HG02759 (cell line): ENCODE data around the gene RAPGEF6.
"Not testable (repeated sequence)": the region's sequence is repeated elsewhere in the genome, so short reads cannot be mapped to it uniquely, and the experiment has no call there.

Experiments used
- ATAC-seq: cut with Tn5 transposase; IDR thresholded peaks from one replicate; pipeline ENCODE4 v1.9.1; 2021; ENCODE audit warnings: mild to moderate bottlenecking, moderate library complexity; ENCODE audit not compliant: unreplicated experiment

The RAPGEF6 gene

GRCh38 chr5:131634996-131635683 lies at the start of gene RAPGEF6:
RAPGEF6 (minus strand) TSS chr5:131635229; CDS start chr5:131635030, 199 bp downstream.
- peak; percentile 88 for ATAC-seq

GRCh38 chr5:131684595-131684994 lies 49.6 kb upstream of the RAPGEF6 start:
- no peak for ATAC-seq

- ATAC-seq: no peak
Measured at GRCh38 chr5:131684051-131684450, 49.0 kb upstream of the RAPGEF6 start.

GRCh38 chr5:131682826-131683225 lies 47.8 kb upstream of the RAPGEF6 start:
- no peak for ATAC-seq

GRCh38 chr5:131682175-131682574 lies 47.1 kb upstream of the RAPGEF6 start:
- no peak for ATAC-seq

GRCh38 chr5:131679911-131680310 lies 44.9 kb upstream of the RAPGEF6 start:
- no peak for ATAC-seq

- not testable (repeated sequence) for ATAC-seq
Measured at GRCh38 chr5:131678273-131678672, 43.2 kb upstream of the RAPGEF6 start.

- ATAC-seq: no peak
Measured at GRCh38 chr5:131677115-131677514, 42.1 kb upstream of the RAPGEF6 start.

- ATAC-seq: peak; percentile 39
Measured at GRCh38 chr5:131672776-131673175, 37.7 kb upstream of the RAPGEF6 start.

- no peak for ATAC-seq
Measured at GRCh38 chr5:131671994-131672655, 37.1 kb upstream of the RAPGEF6 start.

- ATAC-seq: peak; percentile 53
Measured at GRCh38 chr5:131671409-131671808, 36.4 kb upstream of the RAPGEF6 start.

GRCh38 chr5:131664929-131665328 lies 29.9 kb upstream of the RAPGEF6 start:
- no peak for ATAC-seq

- no peak for ATAC-seq
Measured at GRCh38 chr5:131661933-131662332, 26.9 kb upstream of the RAPGEF6 start.

- ATAC-seq: no peak
Measured at GRCh38 chr5:131659841-131660240, 24.8 kb upstream of the RAPGEF6 start.

GRCh38 chr5:131659290-131659689 lies 24.3 kb upstream of the RAPGEF6 start:
- no peak for ATAC-seq

GRCh38 chr5:131654776-131655175 lies 19.7 kb upstream of the RAPGEF6 start:
- ATAC-seq: no peak

GRCh38 chr5:131654309-131654708 lies 19.3 kb upstream of the RAPGEF6 start:
- no peak for ATAC-seq

GRCh38 chr5:131649161-131649560 lies 14.1 kb upstream of the RAPGEF6 start:
- ATAC-seq: no peak

GRCh38 chr5:131647048-131647769 lies 12.2 kb upstream of the RAPGEF6 start:
- ATAC-seq: peak; percentile 85

- ATAC-seq: no peak
Measured at GRCh38 chr5:131644822-131645221, 9.8 kb upstream of the RAPGEF6 start.

GRCh38 chr5:131644370-131644769 lies 9.3 kb upstream of the RAPGEF6 start:
- no peak for ATAC-seq

- ATAC-seq: no peak
Measured at GRCh38 chr5:131641494-131641893, 6.5 kb upstream of the RAPGEF6 start.
